ENCODE data around the gene TUBG1.

DNA sequence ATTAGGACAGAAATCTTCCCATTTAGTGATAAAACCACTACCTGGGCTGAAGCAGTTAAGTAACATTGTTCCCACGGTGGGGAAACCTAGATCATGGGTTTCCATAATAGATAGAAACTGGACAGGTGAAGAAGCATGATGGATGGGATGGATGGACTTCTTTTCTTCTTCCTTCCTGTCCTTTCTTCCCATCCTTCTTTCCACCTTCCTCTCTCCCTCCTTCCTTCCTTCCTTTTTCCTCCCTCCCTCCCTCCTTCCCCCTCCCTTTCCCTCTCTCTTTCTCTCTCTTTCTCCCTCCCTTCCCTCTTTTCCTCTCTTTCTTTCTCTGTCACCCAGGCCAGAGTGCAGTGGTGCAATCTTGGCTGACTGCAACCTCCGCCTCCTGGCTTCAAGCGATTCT is 35.0 kb upstream of the TUBG1 start:
- TF ChIP-seq POLR2A (IDR thresholded peaks at IDR 0.05): no peak
- no peak for TF ChIP-seq CTCF (IDR thresholded peaks at IDR 0.05)
